Activated naive CD4-positive, alpha-beta T cell treated with anti-CD3 and anti-CD28 coated beads, Interleukin-2, amount 50 U/mL, for 72 hours (primary cell): ENCODE data around the gene BBS2. TPM values are rescaled to one million over a fixed set of nuclear protein-coding genes. Genes with fewer than 3 reads are reported as not detected.

ENCODE experiments used
- ATAC-seq, 2 donors: fragments of 150-1000 bp; cut with Tn5 transposase; 2 replicates each; pipeline ENCODE4 v1.10.0; 2021; ENCODE audit warnings: mild to moderate bottlenecking in 2 of 2, moderate library complexity in 2 of 2
- DNase-seq, 2 donors: peaks; one replicate each; pipeline ENCODE4 v3.0.0; 2021 to 2022; ENCODE audit warnings: low spot score in 2 of 2
- H3K27ac Mint-ChIP-seq, 2 donors: one replicate each; pipeline ENCODE4 v1.8.0; 2022; ENCODE audit warnings: mild to moderate bottlenecking in 2 of 2, mixed read lengths in 2 of 2
- H3K36me3 Mint-ChIP-seq, 2 donors: one replicate each; pipeline ENCODE4 v1.8.0; 2022; ENCODE audit warnings: mixed read lengths in 2 of 2
- H3K9me3 Mint-ChIP-seq, 2 donors: one replicate each; pipeline ENCODE4 v1.8.0; 2022; ENCODE audit warnings: mixed read lengths in 2 of 2
- total RNA-seq, 2 donors: library from RNA; stranded (reverse); gene quantifications; one replicate each; pipeline ENCODE4 v1.2.3, GENCODE V29; 2022

The BBS2 gene
- total RNA-seq, 2 donors from 2014 or later: 26.2 to 27.1 TPM

- peaks cover 0 to 3% of the 10 kb centered on the region in 2 donors for H3K9me3 Mint-ChIP-seq
- no peak overlapping the region for H3K27ac Mint-ChIP-seq
- ATAC-seq (no peak), DNase-seq (no peak)
- H3K36me3 Mint-ChIP-seq: no peaks in the 10 kb centered on the region
Observed at GRCh38 chr16:56538331-56538730, 18.5 kb upstream of the BBS2 start.

GRCh38 chr16:56534847-56535383, 15.1 kb upstream of the BBS2 start:
- ATAC-seq (no peak), DNase-seq (no peak)
- Mint-ChIP-seq H3K9me3 (no peaks in the 10 kb centered on the region), H3K36me3 (no peaks in the 10 kb centered on the region), H3K27ac (no peak overlapping the region)

GRCh38 chr16:56532714-56533113, 12.9 kb upstream of the BBS2 start:
- H3K9me3 Mint-ChIP-seq: no peaks in the 10 kb centered on the region
- no peak overlapping the region for H3K27ac Mint-ChIP-seq
- no peak for ATAC-seq
- H3K36me3 Mint-ChIP-seq: no peaks in the 10 kb centered on the region
- DNase-seq: no peak

- H3K27ac Mint-ChIP-seq: no peak overlapping the region
Observed at GRCh38 chr16:56530872-56531271, 11.0 kb upstream of the BBS2 start.

GRCh38 chr16:56525236-56525635, 5.4 kb upstream of the BBS2 start:
- H3K27ac Mint-ChIP-seq: no peak overlapping the region
- no peak for ATAC-seq
- H3K9me3 Mint-ChIP-seq: no peaks in the 10 kb centered on the region
- H3K36me3 Mint-ChIP-seq: no peaks in the 10 kb centered on the region
- DNase-seq: no peak

More at GRCh38 chr16:56530872-56531271, 11.0 kb upstream of the BBS2 start:
- no peak for ATAC-seq
- Mint-ChIP-seq H3K9me3 (no peaks in the 10 kb centered on the region), H3K36me3 (no peaks in the 10 kb centered on the region)
- no peak for DNase-seq

GRCh38 chr16:56520251-56520577, 390 bp upstream of the BBS2 start:
- no peak for ATAC-seq
- Mint-ChIP-seq H3K36me3 (no peaks in the 10 kb centered on the region), H3K9me3 (no peaks in the 10 kb centered on the region), H3K27ac (peak overlapping the region; percentile 6 to 77)
- no peak for DNase-seq

GRCh38 chr16:56518425-56518824, 1.4 kb downstream of the BBS2 start:
- H3K27ac Mint-ChIP-seq: no peak overlapping the region
- no peaks in the 10 kb centered on the region for H3K9me3 Mint-ChIP-seq
- no peak for DNase-seq
- no peaks in the 10 kb centered on the region for H3K36me3 Mint-ChIP-seq
- no peak for ATAC-seq

- DNase-seq (no peak), ATAC-seq (no peak)
- no peak overlapping the region for H3K27ac Mint-ChIP-seq
- H3K9me3 Mint-ChIP-seq: no peaks in the 10 kb centered on the region
- H3K36me3 Mint-ChIP-seq: no peaks in the 10 kb centered on the region
Observed at GRCh38 chr16:56517206-56517605, 2.6 kb downstream of the BBS2 start.

- ATAC-seq (no peak), DNase-seq (no peak)
- H3K36me3 Mint-ChIP-seq: no peaks in the 10 kb centered on the region
- H3K27ac Mint-ChIP-seq: no peak overlapping the region
- H3K9me3 Mint-ChIP-seq: no peaks in the 10 kb centered on the region
Observed at GRCh38 chr16:56515665-56516064, 4.2 kb downstream of the BBS2 start.

GRCh38 chr16:56514845-56515244, 5.0 kb downstream of the BBS2 start:
- DNase-seq (no peak), ATAC-seq (no peak)
- Mint-ChIP-seq H3K27ac (no peak overlapping the region), H3K9me3 (no peaks in the 10 kb centered on the region), H3K36me3 (no peaks in the 10 kb centered on the region)

- Mint-ChIP-seq H3K36me3 (no peaks in the 10 kb centered on the region), H3K9me3 (no peaks in the 10 kb centered on the region), H3K27ac (peak overlapping the region in 1 of 2 donors; percentile 61)
- peak in 1 of 2 donors; percentile 9 for DNase-seq
- ATAC-seq: peak; percentile 56 to 68
Observed at GRCh38 chr16:56513972-56514371, 5.9 kb downstream of the BBS2 start.

- Mint-ChIP-seq H3K36me3 (no peaks in the 10 kb centered on the region), H3K9me3 (no peaks in the 10 kb centered on the region), H3K27ac (peak overlapping the region in 1 of 2 donors; percentile 61)
- ATAC-seq: no peak
- no peak for DNase-seq
Observed at GRCh38 chr16:56513091-56513490, 6.7 kb downstream of the BBS2 start.

- no peak for ATAC-seq
- DNase-seq: no peak
- H3K36me3 Mint-ChIP-seq: no peaks in the 10 kb centered on the region
- no peak overlapping the region for H3K27ac Mint-ChIP-seq
- no peaks in the 10 kb centered on the region for H3K9me3 Mint-ChIP-seq
Observed at GRCh38 chr16:56512025-56512424, 7.8 kb downstream of the BBS2 start.

- ATAC-seq: no peak
- no peak for DNase-seq
- H3K27ac Mint-ChIP-seq: no peak overlapping the region
- no peaks in the 10 kb centered on the region for H3K36me3 Mint-ChIP-seq
- no peaks in the 10 kb centered on the region for H3K9me3 Mint-ChIP-seq
Observed at GRCh38 chr16:56510544-56510943, 9.3 kb downstream of the BBS2 start.

GRCh38 chr16:56506941-56507340, 12.9 kb downstream of the BBS2 start:
- ATAC-seq: no peak
- peaks cover 0 to 5% of the 10 kb centered on the region in 2 donors for H3K36me3 Mint-ChIP-seq
- no peak for DNase-seq
- no peak overlapping the region for H3K27ac Mint-ChIP-seq
- H3K9me3 Mint-ChIP-seq: no peaks in the 10 kb centered on the region

GRCh38 chr16:56505181-56505580, 14.6 kb downstream of the BBS2 start:
- ATAC-seq: no peak
- Mint-ChIP-seq H3K36me3 (peaks cover 0 to 7% of the 10 kb centered on the region in 2 donors), H3K27ac (peak overlapping the region in 1 of 2 donors; percentile 66), H3K9me3 (no peaks in the 10 kb centered on the region)
- DNase-seq: no peak

- ATAC-seq: no peak
- Mint-ChIP-seq H3K27ac (no peak overlapping the region), H3K36me3 (no peaks in the 10 kb centered on the region), H3K9me3 (no peaks in the 10 kb centered on the region)
- no peak for DNase-seq
Observed at GRCh38 chr16:56493815-56494214, 26.0 kb downstream of the BBS2 start.

GRCh38 chr16:56493126-56493525, 26.7 kb downstream of the BBS2 start:
- ATAC-seq: no peak
- DNase-seq: no peak
- no peaks in the 10 kb centered on the region for H3K9me3 Mint-ChIP-seq
- H3K36me3 Mint-ChIP-seq: no peaks in the 10 kb centered on the region
- no peak overlapping the region for H3K27ac Mint-ChIP-seq
